NCI-H82 treated with DMSO at 0.1 percent for 48 hours (cell line): ENCODE results near the gene SUFU.

Experiments used
- DNase-seq: peaks from one replicate; lab custom pipeline; 2025; ENCODE audit not compliant: unreplicated experiment; lab: John Stamatoyannopoulos, UW

Gene SUFU

DNA sequence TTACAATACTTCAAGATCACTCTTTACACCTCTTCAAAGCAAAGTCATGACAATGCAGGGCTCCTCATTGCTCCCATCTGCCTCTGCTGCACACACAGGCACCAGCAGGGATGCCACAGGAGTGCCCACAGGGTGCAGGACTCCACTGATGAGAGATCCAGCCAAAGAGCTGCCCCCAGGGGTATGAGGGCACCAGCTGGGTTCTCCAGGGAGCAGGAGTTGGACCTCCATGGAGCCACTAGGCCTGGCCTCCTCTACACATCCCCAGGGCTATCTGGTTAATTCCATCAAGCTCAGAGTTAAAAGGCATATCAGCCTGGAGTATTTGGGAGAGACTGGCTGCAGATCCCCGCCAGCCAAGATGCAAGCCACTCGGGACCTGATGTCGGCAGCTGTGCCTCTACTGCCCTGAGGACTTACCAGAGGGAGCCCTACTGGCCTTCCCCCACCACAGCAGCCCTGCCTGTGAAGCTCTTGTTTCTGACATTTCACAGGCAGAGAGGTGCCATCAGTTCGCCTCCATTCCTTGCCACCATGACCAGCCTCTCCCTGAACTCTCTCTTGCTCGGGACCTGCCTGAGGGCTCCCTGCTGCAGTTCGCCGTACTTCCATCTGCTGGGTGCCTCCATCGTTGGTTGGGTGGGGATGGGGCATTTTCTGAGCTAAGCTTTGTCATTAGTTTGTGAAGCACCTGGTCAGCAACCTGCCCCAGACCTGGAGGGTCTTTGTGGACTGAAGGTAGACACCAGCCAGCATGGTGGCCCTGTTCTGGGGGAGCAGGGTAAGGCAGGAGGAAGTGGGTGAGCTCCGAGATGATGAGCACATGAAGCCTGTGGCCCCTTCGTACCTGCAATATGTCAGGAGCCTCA is 128.0 kb downstream of the SUFU start:
- DNase-seq = no peak

GRCh38 chr10:102632394-102633111 is 128.8 kb downstream of the SUFU start:
- DNase-seq = no peak

GRCh38 chr10:102633287-102633686 is 129.5 kb downstream of the SUFU start:
- no peak for DNase-seq

DNA sequence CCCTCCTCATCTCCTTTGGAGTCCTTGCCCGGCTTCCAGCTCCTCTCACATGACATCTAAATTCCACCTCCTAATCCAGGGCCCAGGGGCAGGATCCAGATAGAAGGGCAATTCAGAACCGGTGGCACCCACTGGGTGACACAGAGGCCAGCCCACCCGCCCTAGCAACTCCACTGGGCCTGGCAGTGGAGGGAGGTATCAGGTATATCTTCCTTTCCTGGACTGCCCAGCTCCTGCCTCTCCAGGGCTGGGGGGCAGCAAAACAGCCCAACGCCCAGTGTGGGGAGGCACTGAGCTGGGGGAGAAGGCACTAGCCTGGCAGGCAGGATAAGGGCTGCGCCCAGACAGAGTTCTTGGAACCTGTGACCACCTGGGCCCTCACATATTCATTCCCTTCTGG is 130.1 kb downstream of the SUFU start:
- no peak for DNase-seq

DNA sequence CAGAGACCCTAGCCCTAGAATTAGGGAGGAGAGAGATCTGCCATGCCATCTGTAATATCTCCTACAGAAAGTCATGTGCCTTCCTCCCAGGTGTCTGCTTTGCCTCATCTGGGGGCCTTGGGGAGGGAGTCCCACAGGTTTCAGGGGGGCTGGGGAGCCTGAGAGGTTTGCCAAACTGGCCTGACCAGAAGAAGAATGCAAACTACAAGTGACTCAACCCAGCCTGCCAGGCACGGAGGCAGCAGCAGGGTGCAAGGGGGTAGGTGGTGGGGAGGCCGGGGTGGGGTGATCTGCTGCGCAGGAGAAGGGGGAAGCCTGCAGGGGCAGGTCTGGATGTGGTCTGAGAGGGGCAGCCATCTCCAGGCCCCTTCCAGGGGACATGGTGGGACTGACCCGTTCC is 130.9 kb downstream of the SUFU start:
- no peak for DNase-seq

GRCh38 chr10:102635377-102635776 is 131.6 kb downstream of the SUFU start:
- no peak for DNase-seq

DNA sequence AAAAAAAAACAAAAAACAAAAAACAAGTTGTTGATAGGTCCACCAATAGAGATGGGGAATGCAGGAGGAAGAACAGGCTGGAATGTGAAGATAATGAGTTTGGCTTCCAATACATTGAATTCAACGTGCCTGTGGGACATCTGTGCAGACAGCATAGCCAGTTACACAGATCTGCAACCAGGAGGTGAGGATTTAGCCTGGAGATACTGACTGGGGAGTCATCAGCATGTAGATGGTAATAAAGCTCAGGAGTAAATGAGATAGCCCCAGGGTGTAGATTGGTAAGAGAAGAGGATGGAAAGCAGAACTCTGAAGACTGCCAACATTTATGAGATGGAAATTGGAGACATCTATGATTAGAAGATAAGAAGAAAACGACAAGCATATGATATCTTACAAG is 135.8 kb downstream of the SUFU start:
- no peak for DNase-seq

- DNase-seq = no peak
Measured at GRCh38 chr10:102641402-102641801, 137.6 kb downstream of the SUFU start.

- peak; percentile 87 for DNase-seq
Measured at GRCh38 chr10:102641880-102642735, 138.3 kb downstream of the SUFU start.

DNA sequence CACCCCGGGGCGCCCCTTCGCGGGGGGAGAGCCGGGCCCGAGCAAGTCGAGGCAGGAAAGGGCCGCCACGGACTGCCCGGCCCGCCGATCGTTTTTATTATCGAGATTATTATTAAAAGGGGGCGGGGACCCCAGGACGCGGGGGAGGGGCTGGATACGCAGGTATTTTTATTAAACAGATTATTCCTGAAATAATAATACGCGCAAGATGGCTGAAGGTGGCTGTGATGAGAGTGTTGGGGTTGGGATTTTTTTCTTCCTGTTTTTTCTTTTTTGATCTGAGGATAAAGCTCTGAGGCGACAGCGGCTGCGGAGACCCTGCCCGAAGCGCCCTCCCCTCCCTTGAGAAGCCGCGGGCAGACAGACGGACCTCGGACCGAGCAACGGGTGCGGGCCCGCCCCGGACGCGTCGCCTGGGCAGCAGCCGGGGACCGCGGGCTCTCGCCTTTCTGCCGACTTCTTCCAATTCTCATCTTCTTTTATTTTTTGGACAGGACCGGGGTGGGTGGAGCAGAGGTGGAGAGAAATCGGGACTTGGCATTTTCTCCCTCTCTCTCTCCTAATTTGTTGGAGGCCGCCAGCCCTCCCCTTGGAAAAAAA is 139.1 kb downstream of the SUFU start:
- DNase-seq = no peak

DNA sequence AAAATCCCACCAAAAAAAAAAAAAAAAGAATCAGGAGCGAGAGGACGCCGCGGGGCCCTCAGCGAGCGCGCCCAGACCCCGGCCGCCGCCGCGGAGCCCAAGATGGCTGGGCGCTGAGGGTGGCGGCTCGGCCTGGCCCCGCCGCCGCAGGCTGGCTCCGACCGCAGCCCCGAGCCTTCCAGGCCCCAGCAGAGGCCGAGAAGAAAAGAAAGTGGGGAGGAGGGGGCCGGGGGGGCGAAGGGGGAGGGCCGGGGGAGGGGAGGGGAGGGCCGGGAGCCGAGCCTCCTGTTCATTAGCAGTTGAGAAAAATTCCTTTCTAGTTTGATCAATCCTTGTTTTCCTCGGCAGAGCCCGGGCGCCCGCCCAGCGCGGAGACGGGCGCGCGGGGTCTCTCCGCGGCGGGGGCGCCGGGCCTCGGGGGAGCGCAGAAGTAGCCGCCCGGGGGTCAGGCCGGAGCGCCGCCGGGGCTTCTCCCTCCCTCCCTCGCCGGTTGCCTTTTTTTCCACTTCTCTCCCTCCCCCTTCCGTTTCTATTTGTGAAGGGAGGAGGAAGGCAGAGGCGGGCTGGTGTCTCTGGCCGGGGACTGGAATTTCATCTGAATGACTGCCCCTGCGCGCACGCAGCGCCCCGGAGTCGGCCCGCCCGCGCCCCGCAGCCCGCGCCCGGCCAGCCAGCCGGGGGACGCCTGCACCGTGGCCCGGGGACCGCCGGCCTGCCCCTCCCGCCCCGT is 139.7 kb downstream of the SUFU start:
- no peak for DNase-seq

DNA sequence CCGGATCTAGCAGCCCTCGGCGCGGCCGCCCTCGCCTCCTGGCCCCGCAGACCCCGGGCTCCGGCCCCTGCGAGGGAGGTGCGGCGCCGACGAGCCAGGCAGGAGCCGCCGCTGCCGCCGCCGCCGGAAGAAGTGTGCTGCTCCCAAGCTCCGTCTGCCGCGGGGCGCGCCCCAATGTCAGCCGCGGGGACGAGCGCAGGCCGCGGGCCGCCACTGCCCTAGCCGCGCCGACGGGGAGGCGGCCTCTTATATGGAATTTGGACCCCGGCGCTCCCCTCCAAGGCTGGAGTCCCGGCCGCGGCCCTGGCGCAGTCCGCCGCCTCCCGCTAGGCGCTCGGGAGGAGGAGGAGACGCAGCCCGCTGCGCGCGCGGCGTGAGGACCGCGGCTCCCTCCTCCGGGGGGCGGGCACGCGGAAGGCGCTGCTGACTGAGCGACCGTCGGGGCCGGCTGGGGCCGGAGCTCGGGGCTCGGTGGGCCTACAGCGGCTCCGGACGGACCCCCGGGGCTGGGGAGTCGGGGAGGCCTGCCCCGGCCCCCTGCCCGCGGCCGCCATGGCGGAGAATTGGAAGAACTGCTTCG is 140.4 kb downstream of the SUFU start, which contains the start of gene TRIM8:
TSS of gene TRIM8 (plus strand) at position 414 of the 580 bp plus-strand sequence. CDS start at position 553, 139 bp downstream.
- no peak for DNase-seq

GRCh38 chr10:102644646-102645387 is 141.0 kb downstream of the SUFU start:
- peak; percentile 20 for DNase-seq

DNA sequence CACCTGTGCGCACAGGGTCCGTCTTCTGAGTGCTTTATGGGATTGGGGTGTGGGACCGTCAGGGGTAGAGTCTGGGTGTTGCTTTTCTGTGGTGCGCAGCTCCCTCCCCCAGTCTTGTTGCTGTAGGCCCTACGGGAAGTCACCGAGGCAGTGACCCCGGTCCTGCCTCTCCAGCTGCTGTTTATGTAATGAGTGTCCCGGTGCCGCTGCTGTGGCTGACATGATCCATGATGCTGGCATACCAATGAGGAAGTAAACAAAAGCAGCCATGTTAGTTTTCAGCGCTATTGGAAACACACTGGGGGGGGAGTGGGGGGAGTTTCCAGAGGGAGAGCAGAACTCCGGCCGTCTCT is 141.6 kb downstream of the SUFU start:
- no peak for DNase-seq

- no peak for DNase-seq
Measured at GRCh38 chr10:102645741-102646609, 142.2 kb downstream of the SUFU start.

DNA sequence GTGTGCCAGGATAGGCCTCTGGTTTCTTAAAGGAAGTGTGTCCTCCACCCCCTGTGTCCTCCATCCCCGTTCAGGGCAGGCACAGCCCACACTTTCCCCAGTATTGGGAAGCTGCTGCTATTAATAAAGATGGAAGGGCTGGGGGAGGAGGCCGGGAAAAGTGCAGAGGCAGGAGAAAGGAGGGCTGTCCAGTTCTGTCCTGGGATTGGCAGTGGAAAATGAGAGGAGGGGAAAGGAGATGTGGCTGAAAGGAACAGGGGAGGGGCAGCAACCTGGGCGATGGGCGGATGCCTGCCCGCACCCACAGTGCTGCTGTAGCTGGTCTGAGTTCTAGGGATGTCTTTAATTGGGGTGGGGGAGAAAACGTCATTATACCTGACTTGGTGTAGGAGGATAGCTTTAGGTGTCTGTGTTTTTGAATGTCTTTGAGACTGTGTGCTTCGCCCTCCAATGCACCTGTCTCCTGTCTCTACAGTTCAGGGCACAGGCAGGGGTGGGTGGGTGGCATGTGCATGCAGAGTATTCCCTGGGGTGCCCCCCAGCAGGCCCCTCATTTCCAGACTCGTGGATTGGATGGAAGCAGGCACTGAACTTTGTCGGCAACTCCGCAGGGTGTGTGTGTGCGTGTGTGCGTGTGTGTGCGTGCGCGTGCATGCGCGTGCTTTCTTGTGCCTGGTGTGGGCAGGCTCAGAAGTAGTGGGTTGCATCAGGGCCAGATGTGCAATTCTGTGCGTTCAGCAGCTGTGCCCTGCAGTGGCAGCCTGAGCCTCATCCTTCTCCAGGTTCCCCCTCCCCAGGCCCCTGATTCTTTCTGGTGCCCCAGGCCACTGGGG is 143.1 kb downstream of the SUFU start:
- DNase-seq = no peak

DNA sequence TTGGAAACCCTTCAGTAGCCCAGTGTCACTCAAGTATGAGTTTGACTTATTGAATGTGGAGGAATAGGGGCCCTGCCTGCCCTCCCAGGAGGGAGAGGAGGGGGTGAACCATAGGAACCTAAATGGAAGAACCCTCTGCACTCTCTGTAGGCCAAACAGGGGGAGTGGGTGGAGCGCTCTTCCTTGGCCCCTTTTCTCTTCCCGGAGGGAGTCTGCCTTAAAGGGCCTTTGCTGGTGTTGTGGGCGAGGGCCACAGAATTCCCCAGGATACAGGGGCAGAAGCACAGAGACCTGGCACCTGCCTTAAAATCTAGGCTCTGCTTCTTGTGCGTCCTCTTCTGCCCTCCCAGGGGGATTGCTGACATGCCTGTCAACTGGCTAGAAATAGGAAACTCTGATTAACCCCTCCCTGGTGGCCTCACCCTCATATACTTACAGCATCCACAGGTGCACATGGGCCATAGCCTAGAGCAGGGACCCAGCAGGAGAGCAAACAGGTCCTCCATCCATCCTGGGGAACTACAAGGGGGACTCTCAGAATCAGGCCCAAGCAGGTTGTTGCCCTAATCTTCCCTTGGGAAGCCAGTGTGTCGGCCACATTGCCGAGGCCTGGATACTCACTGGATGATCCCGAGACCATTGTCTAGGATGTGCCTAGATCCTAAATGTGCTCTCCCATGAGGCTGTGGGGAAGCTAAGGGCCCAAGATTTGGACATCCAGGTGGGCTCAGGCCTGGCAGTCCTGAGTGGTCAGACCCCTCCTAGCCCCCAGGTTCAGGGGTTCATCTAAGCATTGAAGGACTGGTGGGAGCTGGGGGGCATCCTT is 143.9 kb downstream of the SUFU start:
- DNase-seq = no peak
